Measurements from ENCODE around the gene SRP68.
A peak's percentile ranks its signal among the peaks of the same experiment; 100 is the strongest.

SRP68 gene

GRCh38 chr17:76032073-76032779, 40.1 kb downstream of the SRP68 start:
- H3K9ac ChIP-seq (ENCODE audit: low read depth in 1 of 2, low read length in 2 of 2), result no peak overlapping the region
- H3K27me3 ChIP-seq (ENCODE audit: control insufficient read depth in 1 of 2, insufficient read depth in 2 of 2, low read length in 2 of 2), result peaks cover 0 to 3% of the 10 kb centered on the region in 2 donors
- peaks cover 0 to 4% of the 10 kb centered on the region in 2 donors for H3K36me3 ChIP-seq (ENCODE audit: control insufficient read depth in 1 of 2, insufficient read depth in 2 of 2, low read length in 2 of 2)
- H3K27ac ChIP-seq (ENCODE audit: low read depth, low read length), result no peak overlapping the region
- no peak overlapping the region for H3K4me3 ChIP-seq (ENCODE audit: low read depth in 1 of 2, low read length in 2 of 2)
- H3K4me1 ChIP-seq (ENCODE audit: control insufficient read depth in 1 of 2, insufficient read depth in 2 of 2, low read length in 2 of 2), result peaks cover 13 to 27% of the 10 kb centered on the region in 2 donors
- no peaks in the 10 kb centered on the region for H3K9me3 ChIP-seq (ENCODE audit: control insufficient read depth in 1 of 2, low read length in 2 of 2)

- Histone ChIP-seq H3K4me3 (ENCODE audit: low read depth in 1 of 2, low read length in 2 of 2) (peak within 1 kb of the TSS; percentile 52 to 58), H3K27ac (ENCODE audit: low read depth, low read length) (peak within 1 kb of the TSS; percentile 32), H3K9ac (ENCODE audit: low read depth in 1 of 2, low read length in 2 of 2) (peak within 1 kb of the TSS in 1 of 2 donors; percentile 63), H3K36me3 (ENCODE audit: control insufficient read depth in 1 of 2, insufficient read depth in 2 of 2, low read length in 2 of 2) (peaks cover 0 to 9% of the 10 kb centered on the region in 2 donors), H3K9me3 (ENCODE audit: control insufficient read depth in 1 of 2, low read length in 2 of 2) (no peaks in the 10 kb centered on the region), H3K4me1 (ENCODE audit: control insufficient read depth in 1 of 2, insufficient read depth in 2 of 2, low read length in 2 of 2) (peaks cover 8 to 35% of the 10 kb centered on the region in 2 donors), H3K27me3 (ENCODE audit: control insufficient read depth in 1 of 2, insufficient read depth in 2 of 2, low read length in 2 of 2) (peaks cover 0 to 3% of the 10 kb centered on the region in 2 donors)
Observed at GRCh38 chr17:76027159-76027839, 45.0 kb downstream of the SRP68 start, which contains the start of gene EVPL. Gene EVPL (minus strand): TSS chr17:76027306. CDS start chr17:76027198, 108 bp downstream.

- Histone ChIP-seq H3K4me1 (ENCODE audit: control insufficient read depth in 1 of 2, insufficient read depth in 2 of 2, low read length in 2 of 2) (peaks cover 5 to 32% of the 10 kb centered on the region in 2 donors), H3K9ac (ENCODE audit: low read depth in 1 of 2, low read length in 2 of 2) (peak overlapping the region in 1 of 2 donors; percentile 63), H3K9me3 (ENCODE audit: control insufficient read depth in 1 of 2, low read length in 2 of 2) (no peaks in the 10 kb centered on the region), H3K4me3 (ENCODE audit: low read depth in 1 of 2, low read length in 2 of 2) (peak overlapping the region; percentile 52 to 58), H3K27me3 (ENCODE audit: control insufficient read depth in 1 of 2, insufficient read depth in 2 of 2, low read length in 2 of 2) (peaks cover 0 to 3% of the 10 kb centered on the region in 2 donors), H3K27ac (ENCODE audit: low read depth, low read length) (peak overlapping the region; percentile 20), H3K36me3 (ENCODE audit: control insufficient read depth in 1 of 2, insufficient read depth in 2 of 2, low read length in 2 of 2) (peaks cover 0 to 9% of the 10 kb centered on the region in 2 donors)
Observed at GRCh38 chr17:76026714-76027158, 45.6 kb downstream of the SRP68 start.

DNA sequence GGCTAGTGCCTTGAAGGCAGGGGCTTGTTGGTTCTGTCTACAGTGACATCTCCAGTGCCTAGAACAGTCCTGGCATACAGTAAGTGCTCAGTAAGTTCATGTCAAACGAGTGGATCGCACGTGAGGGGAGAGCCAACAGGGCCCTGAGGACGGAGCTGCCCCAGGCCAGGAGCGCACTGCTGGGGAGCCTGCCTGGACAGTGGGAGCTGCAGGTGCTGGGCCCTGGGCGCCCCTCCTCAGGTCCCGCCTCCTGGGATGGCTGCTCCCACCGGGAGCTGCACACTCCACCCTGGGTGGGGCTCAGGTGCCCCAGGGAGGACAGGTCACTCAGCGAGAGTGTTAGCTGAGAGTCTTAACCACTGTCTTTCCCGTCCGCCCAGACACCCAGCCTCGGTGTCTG, 47.0 kb downstream of the SRP68 start:
- H3K9me3 ChIP-seq (ENCODE audit: control insufficient read depth in 1 of 2, low read length in 2 of 2), result no peaks in the 10 kb centered on the region
- H3K4me1 ChIP-seq (ENCODE audit: control insufficient read depth in 1 of 2, insufficient read depth in 2 of 2, low read length in 2 of 2), result peaks cover 5 to 32% of the 10 kb centered on the region in 2 donors
- H3K27me3 ChIP-seq (ENCODE audit: control insufficient read depth in 1 of 2, insufficient read depth in 2 of 2, low read length in 2 of 2), result peaks cover 0 to 3% of the 10 kb centered on the region in 2 donors
- peak overlapping the region in 1 of 2 donors; percentile 28 for H3K4me3 ChIP-seq (ENCODE audit: low read depth in 1 of 2, low read length in 2 of 2)
- H3K27ac ChIP-seq (ENCODE audit: low read depth, low read length), result no peak overlapping the region
- H3K9ac ChIP-seq (ENCODE audit: low read depth in 1 of 2, low read length in 2 of 2), result no peak overlapping the region
- H3K36me3 ChIP-seq (ENCODE audit: control insufficient read depth in 1 of 2, insufficient read depth in 2 of 2, low read length in 2 of 2), result peaks cover 0 to 9% of the 10 kb centered on the region in 2 donors

- Histone ChIP-seq H3K27ac (ENCODE audit: low read depth, low read length) (no peak overlapping the region), H3K4me3 (ENCODE audit: low read depth in 1 of 2, low read length in 2 of 2) (no peak overlapping the region), H3K36me3 (ENCODE audit: control insufficient read depth in 1 of 2, insufficient read depth in 2 of 2, low read length in 2 of 2) (peaks cover 0 to 13% of the 10 kb centered on the region in 2 donors), H3K9ac (ENCODE audit: low read depth in 1 of 2, low read length in 2 of 2) (no peak overlapping the region), H3K4me1 (ENCODE audit: control insufficient read depth in 1 of 2, insufficient read depth in 2 of 2, low read length in 2 of 2) (peaks cover 0 to 25% of the 10 kb centered on the region in 2 donors), H3K9me3 (ENCODE audit: control insufficient read depth in 1 of 2, low read length in 2 of 2) (no peaks in the 10 kb centered on the region), H3K27me3 (ENCODE audit: control insufficient read depth in 1 of 2, insufficient read depth in 2 of 2, low read length in 2 of 2) (peaks cover 0 to under 1% of the 10 kb centered on the region in 2 donors)
Observed at GRCh38 chr17:76024353-76024752, 48.0 kb downstream of the SRP68 start.

- no peak overlapping the region for H3K4me3 ChIP-seq (ENCODE audit: low read depth in 1 of 2, low read length in 2 of 2)
- H3K27ac ChIP-seq (ENCODE audit: low read depth, low read length), result no peak overlapping the region
- H3K36me3 ChIP-seq (ENCODE audit: control insufficient read depth in 1 of 2, insufficient read depth in 2 of 2, low read length in 2 of 2), result peaks cover 0 to 13% of the 10 kb centered on the region in 2 donors
- H3K4me1 ChIP-seq (ENCODE audit: control insufficient read depth in 1 of 2, insufficient read depth in 2 of 2, low read length in 2 of 2), result peaks cover 0 to 24% of the 10 kb centered on the region in 2 donors
- H3K9me3 ChIP-seq (ENCODE audit: control insufficient read depth in 1 of 2, low read length in 2 of 2), result no peaks in the 10 kb centered on the region
- no peak overlapping the region for H3K9ac ChIP-seq (ENCODE audit: low read depth in 1 of 2, low read length in 2 of 2)
- H3K27me3 ChIP-seq (ENCODE audit: control insufficient read depth in 1 of 2, insufficient read depth in 2 of 2, low read length in 2 of 2), result no peaks in the 10 kb centered on the region
Observed at GRCh38 chr17:76023900-76024237, 48.4 kb downstream of the SRP68 start.

DNA sequence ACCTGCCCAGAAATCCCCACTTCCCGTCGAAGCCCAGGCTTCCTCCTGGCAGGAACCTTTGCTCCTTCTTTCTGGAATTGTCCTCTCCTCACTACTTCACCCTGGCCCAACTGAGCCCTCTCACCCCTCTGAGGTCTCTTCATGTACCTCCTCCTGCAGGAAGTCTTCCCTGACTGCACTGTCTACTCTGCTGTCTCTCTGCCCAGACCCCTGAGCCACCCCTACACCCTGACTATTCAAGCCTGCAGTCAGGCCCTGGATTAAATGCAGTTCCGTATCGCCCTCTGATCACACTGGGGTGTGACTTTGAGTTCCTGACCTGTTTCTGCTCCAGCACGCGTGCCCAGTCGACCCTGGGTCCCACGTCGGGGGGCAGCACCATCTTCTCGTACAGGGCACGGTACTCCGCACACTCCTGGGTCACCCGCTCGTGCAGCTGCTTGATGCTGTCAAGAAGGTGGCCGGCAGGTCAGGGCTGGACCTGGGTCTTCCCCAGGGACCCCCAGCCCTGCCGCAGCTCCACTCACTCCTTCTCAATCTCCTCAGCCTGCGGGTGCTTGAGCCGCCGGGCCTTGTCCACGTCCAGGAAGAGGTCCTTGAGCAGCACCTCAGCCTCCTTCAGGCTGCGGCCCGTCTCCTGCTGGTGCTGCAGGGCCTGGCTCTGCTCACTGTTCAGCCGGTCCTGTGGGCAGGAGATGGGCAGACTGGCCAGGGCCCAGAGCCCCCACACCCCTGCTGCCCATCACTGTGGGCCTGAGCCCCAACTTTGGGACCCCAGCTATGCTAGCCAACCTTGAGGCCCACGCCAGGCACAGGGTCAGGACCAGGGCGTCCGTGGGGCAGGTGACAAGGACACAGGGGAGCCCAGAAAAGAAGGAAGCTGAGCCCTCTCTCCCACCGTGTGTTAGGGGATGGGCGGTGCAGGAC, 49.1 kb downstream of the SRP68 start:
- Histone ChIP-seq H3K4me3 (ENCODE audit: low read depth in 1 of 2, low read length in 2 of 2) (no peak overlapping the region), H3K27me3 (ENCODE audit: control insufficient read depth in 1 of 2, insufficient read depth in 2 of 2, low read length in 2 of 2) (no peaks in the 10 kb centered on the region), H3K4me1 (ENCODE audit: control insufficient read depth in 1 of 2, insufficient read depth in 2 of 2, low read length in 2 of 2) (peaks cover 0 to 18% of the 10 kb centered on the region in 2 donors), H3K9ac (ENCODE audit: low read depth in 1 of 2, low read length in 2 of 2) (no peak overlapping the region), H3K36me3 (ENCODE audit: control insufficient read depth in 1 of 2, insufficient read depth in 2 of 2, low read length in 2 of 2) (peaks cover 0 to 16% of the 10 kb centered on the region in 2 donors), H3K27ac (ENCODE audit: low read depth, low read length) (no peak overlapping the region), H3K9me3 (ENCODE audit: control insufficient read depth in 1 of 2, low read length in 2 of 2) (no peaks in the 10 kb centered on the region)

GRCh38 chr17:76022285-76022684, 50.0 kb downstream of the SRP68 start:
- no peak overlapping the region for H3K27ac ChIP-seq (ENCODE audit: low read depth, low read length)
- no peaks in the 10 kb centered on the region for H3K27me3 ChIP-seq (ENCODE audit: control insufficient read depth in 1 of 2, insufficient read depth in 2 of 2, low read length in 2 of 2)
- H3K4me1 ChIP-seq (ENCODE audit: control insufficient read depth in 1 of 2, insufficient read depth in 2 of 2, low read length in 2 of 2), result peaks cover 0 to 11% of the 10 kb centered on the region in 2 donors
- H3K9me3 ChIP-seq (ENCODE audit: control insufficient read depth in 1 of 2, low read length in 2 of 2), result no peaks in the 10 kb centered on the region
- peaks cover 0 to 18% of the 10 kb centered on the region in 2 donors for H3K36me3 ChIP-seq (ENCODE audit: control insufficient read depth in 1 of 2, insufficient read depth in 2 of 2, low read length in 2 of 2)
- H3K9ac ChIP-seq (ENCODE audit: low read depth in 1 of 2, low read length in 2 of 2), result no peak overlapping the region
- H3K4me3 ChIP-seq (ENCODE audit: low read depth in 1 of 2, low read length in 2 of 2), result no peak overlapping the region

- no peaks in the 10 kb centered on the region for H3K27me3 ChIP-seq (ENCODE audit: control insufficient read depth in 1 of 2, insufficient read depth in 2 of 2, low read length in 2 of 2)
- no peak overlapping the region for H3K27ac ChIP-seq (ENCODE audit: low read depth, low read length)
- H3K4me3 ChIP-seq (ENCODE audit: low read depth in 1 of 2, low read length in 2 of 2), result no peak overlapping the region
Observed at GRCh38 chr17:76019833-76020467, 52.4 kb downstream of the SRP68 start.

More at GRCh38 chr17:76019833-76020467, 52.4 kb downstream of the SRP68 start:
- no peak overlapping the region for H3K9ac ChIP-seq (ENCODE audit: low read depth in 1 of 2, low read length in 2 of 2)
- H3K36me3 ChIP-seq (ENCODE audit: control insufficient read depth in 1 of 2, insufficient read depth in 2 of 2, low read length in 2 of 2), result peaks cover 0 to 19% of the 10 kb centered on the region in 2 donors
- H3K9me3 ChIP-seq (ENCODE audit: control insufficient read depth in 1 of 2, low read length in 2 of 2), result no peaks in the 10 kb centered on the region
- H3K4me1 ChIP-seq (ENCODE audit: control insufficient read depth in 1 of 2, insufficient read depth in 2 of 2, low read length in 2 of 2), result peaks cover 0 to 4% of the 10 kb centered on the region in 2 donors
